Right lung (tissue), 5 donors: Measurements from ENCODE around the gene HCFC2. TPM values are rescaled to one million over a fixed set of nuclear protein-coding genes. Genes with fewer than 3 reads are reported as not detected.
"Not testable (repeated sequence)": the region's sequence is repeated elsewhere in the genome, so short reads cannot be mapped to it uniquely, and the experiment has no call there.

ENCODE experiments used
- DNase-seq, 2 donors: peaks; one replicate each; pipeline ENCODE4 v3.0.0-alpha.2; 2013
- polyA plus RNA-seq, 5 donors: library from polyadenylated mRNA; unstranded; fragments of 120-200 nt; gene quantifications; one replicate each; pipeline versions ENCODE4 v1.2.1 to v1.2.3, GENCODE V29; 2013; ENCODE audit warnings: inconsistent platforms in 1 of 5, low replicate concordance in 1 of 5; ENCODE audit not compliant: insufficient read length in 5 of 5, insufficient read depth in 1 of 5

HCFC2 gene
- polyA plus RNA-seq, 5 donors, result 17.1 to 29.2 (median 23.0) TPM

DNA sequence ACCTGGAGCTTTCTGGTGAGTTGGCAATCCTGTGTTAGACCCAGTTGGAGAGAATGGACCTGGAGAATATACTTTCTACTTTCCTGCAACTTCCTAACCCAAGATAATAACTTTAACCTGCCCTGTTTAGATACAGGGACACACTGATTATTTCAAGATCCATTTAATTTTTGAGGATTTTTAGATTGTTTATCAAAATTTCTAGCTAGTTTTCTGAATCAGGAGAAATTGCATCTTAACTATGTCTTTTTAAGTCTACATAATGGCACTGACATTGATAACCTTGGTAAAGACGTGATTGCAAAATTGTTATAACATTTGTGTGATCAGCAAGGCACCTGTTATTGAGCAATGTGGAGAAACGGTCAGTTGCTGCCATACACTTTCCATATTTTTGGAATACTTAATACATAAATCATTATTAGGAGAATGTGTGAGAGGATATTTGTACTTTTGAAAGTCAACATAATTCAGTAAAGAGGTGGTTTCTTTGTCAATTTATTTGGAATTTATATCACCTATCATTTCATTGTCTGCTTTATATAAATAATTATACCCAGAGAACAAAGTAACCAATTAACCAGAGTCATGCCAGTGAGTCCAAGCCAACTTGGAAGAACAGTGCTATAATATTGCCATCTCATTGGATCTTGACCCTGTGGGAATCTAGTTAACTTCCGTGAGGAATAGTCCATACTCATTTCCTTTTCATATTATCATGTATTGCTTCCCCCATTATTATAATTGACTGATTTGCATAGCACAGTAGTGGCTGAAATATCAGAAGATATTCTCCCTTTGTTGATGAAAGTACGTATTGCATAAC is 45.3 kb downstream of the HCFC2 start:
- no peak for DNase-seq

DNA sequence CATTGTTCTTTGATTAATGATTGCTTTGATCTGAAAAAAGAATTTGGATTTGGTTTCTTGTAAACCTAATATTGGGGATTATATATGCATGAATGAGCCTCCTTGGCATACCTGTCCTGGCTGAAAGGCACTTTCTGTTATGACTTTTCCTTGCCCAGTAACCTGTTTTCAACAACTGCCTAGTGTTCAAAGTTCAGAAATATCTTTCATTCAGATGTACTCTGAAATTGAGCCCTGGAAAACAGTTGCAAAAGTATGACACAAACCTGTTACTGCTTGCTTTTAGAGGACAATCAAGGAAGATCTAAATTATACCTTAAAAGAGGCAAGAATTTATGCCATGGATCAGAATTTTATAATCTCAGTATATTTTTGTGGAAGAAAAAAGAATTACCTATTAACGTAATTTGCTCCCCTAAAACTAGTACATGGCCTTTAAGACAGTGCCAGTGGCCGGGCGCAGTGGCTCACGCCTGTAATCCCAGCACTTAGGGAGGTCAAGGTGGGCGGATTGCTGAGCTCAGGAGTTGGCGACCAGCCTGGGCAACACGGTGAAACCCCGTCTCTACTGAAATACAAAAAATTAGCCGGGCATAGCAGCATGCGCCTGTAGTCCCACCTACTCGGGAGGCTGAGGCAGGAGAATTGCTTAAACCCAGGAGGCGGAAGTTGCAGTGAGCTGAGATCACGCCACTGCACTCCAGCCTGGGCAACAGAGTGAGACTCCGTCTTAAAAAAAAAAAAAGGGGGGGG is 50.7 kb downstream of the HCFC2 start:
- not testable (repeated sequence) for DNase-seq

DNA sequence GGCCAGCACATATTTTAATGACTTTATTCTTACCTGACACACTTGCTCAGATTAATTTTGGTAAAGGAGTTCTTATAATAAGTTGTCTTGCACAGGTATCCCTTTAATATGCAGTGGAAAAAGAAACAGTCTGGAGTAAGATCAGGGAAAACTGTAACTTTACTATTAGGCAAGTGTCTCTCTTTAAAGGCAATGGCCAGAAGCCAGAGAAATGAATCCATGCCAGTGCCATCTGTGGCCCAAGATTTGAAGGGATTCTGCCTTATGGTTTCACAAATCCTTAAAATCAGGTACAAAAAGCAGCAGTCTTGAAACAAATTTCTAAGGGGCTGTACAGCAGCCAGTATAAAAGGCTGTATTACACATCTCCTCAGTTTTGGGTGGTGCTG is 51.2 kb downstream of the HCFC2 start:
- no peak for DNase-seq

DNA sequence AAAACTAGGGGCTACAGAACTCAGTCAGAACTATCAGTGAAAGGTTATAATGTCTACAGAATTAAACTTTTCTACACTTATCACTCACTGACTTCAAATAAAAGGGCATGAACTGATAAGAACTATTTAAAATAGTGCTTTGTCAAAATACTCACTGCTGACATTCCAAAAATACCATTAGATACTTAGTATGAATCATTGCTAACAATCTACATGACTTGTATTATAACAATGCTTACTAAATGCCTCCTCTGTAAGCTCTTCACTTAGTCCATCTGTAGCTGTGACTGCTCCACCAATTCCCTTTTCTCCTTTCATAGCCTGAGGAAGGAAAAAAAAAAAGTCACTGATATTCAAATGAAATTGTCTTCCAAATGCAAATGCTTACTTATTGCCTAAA is 56.7 kb downstream of the HCFC2 start:
- no peak for DNase-seq

DNA sequence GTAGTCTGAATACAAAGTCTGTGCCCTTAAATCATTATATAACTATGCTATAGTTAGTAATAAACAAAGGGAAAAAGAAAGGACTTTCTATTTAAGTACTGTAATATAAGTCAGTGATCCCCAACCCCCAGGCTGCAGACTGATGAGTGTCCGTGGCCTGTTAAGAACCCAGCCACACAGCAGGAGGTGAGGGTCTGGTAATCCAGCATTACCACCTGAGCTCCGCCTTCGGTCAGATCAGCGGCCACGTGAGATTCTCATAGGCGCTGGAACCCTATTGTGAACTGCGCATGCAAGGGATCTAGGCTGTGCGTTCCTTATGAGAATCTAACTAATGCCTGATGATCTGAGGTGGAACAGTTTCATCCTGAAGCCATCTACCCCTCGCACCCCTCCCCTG is 58.0 kb downstream of the HCFC2 start:
- no peak for DNase-seq

DNA sequence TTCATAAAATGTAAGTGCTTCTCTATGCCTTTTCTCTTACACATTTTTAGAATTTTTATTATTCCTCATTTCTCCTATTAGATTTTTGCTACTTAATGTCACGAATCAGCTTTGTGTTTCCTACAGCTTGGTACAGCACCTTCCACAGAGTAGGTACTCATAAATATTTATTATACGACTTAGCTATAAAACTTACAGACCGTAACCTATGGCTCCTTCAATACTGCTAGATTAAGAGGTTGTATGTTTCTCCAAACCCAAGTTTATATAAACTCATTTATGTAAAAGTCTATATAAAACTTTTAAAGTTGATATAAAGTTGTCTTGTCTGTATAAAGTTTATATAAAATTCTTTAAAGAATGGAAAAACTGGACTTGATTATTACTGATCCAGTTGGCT is 62.2 kb downstream of the HCFC2 start:
- no peak for DNase-seq

DNA sequence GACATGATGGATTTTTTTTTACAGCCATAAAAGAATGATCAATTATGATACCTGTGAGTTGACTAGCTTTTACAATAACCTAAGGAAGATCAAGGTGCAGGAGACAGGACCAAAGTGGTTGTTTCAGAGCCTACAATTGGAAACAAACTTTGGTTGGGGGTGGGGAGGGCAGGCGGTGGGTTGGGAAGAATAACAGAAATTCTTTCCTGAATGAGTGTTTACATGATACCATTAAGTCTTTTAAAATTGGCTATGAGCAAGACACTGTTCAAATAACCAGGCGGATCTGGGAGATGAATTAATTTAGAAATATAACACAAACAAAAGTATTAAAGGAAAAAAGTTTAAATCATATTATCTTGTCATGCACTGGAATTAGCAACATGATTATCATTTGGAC is 66.4 kb downstream of the HCFC2 start:
- no peak for DNase-seq

DNA sequence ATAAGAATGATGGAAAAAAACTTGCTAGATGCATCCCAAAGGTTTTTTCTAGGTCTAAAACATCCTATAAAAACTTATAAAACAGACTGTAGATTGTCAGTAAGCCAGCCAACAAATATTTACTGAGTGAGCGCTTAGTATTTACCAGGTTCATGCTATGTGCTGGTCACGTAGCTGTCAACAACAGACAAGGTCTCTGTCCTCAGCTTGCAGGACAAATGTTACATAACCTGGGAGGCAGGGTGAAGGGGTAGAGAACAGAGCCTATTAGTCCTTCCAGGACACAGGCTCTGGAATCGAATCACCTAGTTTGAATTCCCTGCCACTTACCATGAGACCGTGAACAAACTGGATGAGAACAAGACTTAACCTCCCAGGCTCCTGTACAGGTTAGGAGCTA is 67.3 kb downstream of the HCFC2 start:
- no peak for DNase-seq

DNA sequence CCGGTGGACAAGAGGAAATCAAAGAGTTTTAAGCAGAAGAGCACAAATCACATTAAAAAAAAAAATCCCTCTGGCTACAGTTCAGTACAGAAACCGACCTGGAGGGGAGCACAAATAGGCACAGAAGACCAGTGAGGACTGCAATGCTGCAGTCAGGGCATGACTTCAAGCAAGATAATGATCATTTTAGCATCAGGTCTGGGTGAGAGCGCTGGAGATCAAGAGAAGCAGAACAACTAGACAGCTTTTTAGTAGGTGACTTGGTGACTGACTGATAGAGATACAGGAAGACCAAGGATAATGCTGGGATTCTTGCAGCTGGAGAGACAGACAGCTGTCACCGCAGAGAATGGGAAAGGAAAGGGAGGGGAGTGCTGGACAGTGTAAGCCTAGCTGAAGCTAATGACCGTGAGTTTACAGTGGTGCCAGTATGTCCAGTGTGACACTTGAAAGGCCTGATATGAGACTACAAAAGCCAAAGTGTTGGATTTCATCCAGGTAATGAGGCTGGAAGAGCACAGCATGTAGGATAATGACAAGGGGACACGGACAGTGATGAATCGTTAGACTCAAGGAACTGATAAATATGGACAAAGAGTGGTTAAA is 68.1 kb downstream of the HCFC2 start:
- no peak for DNase-seq

DNA sequence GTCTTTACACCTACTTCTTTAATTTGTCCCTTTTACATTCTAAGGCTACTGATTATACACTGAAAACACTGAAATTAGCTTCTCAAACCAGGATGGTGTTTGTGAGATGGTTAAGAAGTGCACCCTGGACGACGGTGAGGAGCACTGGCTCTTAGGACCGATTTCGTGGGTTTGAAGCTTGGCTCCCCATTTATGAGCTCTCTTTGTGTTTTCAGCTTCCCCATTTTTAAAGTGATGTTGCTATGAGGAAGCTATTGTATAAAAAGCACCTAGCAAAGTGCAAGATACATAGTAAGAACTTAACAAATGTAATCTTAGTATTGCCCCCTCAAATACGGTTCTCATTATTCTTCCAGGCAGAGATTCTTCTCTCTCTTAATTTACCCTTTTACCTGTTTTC is 69.0 kb downstream of the HCFC2 start:
- DNase-seq, result no peak

DNA sequence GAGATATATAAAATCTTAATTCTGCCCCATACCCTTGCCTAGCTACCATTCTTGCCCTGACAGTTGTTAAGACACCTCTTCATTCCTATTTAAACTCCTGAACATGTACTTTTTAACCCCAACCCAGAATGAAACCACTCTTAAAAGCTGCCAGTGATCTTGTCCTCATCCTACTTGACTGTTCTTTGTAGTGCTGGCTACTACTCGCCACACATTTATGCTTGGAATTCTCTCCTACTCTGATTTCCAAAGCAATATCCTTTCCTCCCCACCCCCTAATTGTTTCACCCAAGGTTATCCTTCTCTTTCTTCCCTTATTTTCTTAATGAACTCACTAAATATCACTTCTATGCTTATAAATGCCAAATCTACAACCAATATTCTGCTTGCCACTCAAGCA is 69.5 kb downstream of the HCFC2 start:
- no peak for DNase-seq

DNA sequence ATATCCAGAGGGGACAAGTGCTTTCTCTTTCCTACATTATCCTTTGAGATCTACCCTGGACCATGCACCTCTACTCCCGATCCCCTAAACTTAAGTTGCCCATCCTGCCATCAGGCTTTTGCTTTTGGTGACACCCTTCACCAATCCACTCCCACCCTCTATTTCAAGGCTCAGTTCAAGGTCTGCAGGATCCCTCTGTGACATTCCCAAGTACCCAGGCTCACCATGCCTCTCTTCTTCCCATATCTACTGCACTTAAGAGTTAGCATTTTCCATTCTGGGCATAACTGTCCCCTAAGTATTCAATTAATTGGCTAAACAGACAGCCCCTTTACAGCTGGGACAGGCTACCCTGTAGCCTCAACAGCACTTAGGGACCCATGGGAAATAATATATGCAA is 70.6 kb downstream of the HCFC2 start:
- DNase-seq, result no peak

DNA sequence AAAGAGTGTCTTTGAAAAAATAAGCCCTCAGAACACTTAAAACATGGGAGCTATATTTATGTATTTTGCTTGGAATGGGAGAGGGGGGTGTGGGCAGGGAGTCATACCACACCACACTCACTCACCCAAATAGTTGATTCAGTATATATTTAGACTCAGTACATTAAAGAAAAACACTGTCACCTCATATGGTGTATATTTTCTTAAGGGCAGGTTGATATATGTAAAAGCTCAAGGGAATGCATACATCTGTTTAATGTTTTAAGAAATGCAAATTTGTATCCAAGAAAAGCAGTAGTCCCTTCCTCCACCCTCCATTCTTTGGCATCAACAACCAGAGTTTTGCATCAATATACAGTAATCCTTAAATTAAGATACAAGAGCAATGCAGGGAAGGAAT is 72.2 kb downstream of the HCFC2 start:
- DNase-seq, result peak; percentile 7 to 8

DNA sequence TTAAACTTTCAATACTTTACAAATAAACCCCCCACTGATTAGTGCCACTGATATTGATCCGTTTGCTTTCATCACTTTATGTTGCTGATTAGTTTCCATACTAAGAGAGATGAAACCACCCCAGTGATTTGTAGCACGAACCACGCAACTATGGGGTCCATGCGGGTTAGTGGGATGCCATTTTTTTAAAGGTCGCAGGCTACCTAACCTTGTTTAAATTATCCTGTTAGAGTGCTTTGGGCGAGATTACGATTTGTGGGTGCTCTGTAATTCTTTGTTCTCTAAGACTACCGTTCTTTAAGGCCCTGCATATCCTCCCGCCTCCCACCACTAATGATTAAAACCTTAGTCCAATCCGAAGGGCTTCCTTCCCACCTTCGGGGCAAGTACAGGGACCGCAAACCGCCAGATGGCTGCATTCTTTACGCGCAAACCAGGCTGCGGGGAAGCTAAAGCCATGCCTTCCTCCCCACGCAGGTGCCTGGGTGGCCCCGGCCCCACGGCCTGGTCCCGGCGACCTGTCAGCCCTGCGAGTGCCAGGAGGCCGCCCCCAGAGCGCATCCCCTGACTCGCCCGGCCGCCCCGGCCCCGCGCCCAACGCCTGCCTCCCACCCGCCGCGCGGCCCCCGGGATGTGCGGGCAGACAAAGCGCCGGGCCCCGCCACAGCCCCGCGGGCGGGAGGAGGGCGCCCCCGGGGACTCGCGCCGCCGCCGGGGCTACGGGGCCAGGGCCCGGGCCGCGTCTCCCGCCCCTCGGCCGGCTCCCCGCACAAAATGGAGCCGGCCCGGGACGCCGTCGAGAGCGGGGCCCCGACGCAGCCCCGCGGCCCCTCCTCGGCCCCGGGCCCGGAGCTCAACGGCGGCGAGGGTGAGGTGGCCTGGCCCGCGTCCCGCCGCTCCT is 72.9 kb downstream of the HCFC2 start:
- peak; percentile 27 to 34 for DNase-seq

DNA sequence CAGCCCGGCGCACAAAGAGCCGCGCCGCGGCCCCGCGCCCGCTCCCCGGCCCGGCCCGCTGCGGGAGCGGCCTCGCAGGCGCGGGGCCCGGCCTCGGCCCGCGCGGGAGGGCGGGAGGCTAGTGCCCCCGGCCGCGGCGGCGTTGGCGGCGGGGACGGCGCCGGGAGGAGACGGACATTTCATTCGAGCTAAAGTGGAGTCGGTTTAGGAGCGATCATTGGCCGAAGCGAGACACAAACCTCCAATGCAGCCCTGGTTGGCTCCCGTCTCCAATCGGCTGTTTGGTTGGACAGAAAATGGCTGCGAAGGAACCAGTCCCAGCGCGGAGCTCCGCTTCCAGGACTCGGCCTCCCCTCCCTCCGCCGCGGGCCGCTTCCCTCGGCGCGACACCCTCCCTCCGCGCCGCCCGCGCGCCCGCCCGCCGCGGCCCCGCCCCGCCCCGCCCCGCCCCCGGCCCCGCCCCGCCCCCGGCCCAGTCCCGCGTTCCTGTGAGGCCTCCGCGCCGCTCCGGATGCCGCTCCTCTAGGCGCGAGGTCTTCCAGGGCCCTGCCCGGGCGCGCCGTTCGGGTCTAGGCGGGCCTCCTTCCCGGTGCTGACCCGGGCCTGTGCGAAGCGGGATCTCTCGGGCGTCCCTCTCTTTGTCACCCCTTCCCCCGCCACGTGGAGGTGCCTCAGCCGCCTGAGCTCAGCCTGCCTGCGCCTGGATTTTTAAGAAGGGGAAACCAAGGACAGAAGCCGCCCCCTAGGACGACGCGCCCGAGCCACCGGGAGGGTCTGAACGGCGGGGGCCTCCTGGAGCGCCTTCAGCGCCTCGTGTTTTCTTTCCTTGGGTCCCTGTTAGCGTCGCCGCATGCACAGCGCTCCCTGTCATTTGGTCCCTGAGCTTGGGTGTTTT is 73.8 kb downstream of the HCFC2 start, which contains the start of gene NFYB:
NFYB (minus strand) TSS at position 309 of the 895 bp plus-strand sequence. CDS start 2,757 bp downstream, outside the sequence.
- peak; percentile 96 for DNase-seq

DNA sequence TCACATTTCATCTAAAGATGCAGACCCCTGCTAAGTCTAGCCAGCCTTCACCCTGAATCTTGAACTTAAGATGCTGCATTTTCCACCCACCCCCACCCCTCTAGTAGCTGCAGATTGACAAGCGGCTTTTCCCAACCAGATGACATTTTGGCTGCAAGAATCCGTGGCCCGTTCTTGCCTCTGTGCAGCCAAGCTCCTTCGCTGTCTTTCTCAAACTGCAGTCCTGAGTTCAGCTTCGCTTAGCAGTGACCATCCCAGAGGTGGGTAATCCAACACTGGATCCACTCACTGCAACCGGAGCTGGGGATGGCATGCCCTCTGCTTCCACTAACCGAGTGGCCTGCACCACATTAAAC is 74.4 kb downstream of the HCFC2 start:
- DNase-seq, result no peak

DNA sequence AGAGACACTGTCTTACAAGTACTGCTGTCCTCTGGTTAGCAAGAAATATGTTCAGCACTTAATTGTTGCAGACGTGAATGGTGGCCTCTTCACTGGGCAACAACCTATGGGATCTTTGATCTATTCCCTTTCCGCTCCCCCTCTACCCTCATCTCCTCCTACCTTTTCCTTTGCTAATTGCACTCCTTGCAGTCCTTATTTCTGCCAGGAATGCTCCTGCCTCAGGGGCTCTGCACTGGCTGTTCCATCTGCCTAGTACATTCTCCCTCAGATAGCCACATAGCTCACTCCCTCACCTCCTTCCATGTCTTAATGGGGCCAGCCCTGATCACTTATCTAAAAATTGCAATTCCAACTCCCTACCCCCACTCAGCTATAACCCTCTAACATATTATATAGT is 78.2 kb downstream of the HCFC2 start:
- DNase-seq, result no peak

DNA sequence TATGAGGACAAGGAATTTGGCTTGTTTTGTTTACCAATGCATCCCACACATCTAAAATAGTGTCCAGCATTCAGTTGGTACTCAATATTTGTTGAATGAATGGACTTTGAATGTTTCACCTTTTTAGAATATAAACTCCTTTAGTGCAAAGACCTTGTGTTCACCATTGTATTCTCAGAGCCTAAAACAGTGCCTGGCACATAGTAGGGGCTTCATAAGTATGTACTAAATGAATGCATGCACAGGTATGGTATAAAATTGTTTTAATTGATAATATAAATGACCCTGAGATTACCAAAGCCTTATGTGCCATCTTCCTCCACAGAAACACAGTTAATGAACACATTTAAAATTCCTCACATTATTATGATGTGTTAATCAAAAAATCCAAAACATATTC is 78.7 kb downstream of the HCFC2 start:
- DNase-seq, result no peak

DNA sequence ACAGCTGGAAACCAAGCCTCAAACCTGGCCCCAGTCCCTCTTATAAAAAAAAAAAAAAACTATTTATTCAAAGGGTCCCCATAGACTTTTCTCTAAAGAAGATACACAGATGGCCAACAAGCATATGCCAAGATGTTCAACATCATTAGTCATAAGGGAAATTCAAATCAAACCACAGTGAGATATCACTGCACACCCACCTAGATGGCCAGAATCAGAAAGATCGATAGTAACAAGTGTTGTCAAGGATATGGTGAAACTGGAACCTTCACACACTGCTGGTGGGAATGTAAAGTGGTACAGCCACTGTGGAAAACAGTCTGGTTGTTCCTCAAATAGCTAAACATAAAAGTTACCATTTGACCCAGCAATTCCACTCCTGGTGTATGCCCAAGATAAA is 79.6 kb downstream of the HCFC2 start:
- no peak for DNase-seq

DNA sequence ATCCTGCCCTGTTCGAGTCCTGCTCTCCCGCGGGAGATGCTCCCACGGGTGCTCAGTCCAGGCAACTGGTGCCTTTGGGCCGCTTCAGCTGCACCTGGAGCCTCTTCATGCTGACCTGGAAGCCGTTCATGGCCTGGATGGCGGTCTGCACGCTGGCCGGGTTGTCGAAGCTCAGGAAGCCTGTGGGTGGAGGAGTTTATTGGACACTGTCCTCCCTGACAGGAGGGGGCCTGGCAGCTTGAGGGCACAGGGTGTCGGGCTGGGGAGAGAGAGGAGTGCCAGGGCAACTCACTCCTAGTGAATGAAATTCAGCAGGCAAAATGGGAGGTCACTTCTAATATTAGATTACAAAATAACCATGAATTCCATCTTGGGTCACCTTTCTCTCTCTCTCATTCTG is 83.0 kb downstream of the HCFC2 start:
- DNase-seq, result no peak

DNA sequence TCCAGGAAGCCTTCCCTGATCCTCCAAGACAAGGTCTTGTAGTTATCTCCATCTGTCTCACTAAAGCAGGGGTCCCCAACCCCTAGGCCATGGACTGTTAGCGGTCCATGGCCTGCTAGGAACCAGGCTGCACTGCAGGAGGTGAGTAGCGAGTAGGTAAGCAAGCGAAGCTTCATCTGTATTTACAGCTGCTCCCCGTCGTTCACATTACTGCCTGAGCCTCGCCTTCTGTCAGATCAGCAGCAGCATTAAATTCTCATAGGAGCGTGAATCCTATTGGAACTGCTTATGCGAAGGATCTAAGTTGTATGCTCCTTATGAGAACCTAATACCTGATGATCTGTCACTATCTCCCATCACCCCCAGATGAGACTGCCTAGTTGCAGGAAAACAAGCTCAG is 86.1 kb downstream of the HCFC2 start:
- no peak for DNase-seq
